H1 (cell line): Measurements from ENCODE around the gene SGCG. TPM values are rescaled to one million over a fixed set of nuclear protein-coding genes. Genes with fewer than 3 reads are reported as not detected.

Source experiments
- CTCF ChIA-PET: fragments of 300-600 bp; sonication (Branson Sonifier 250); formaldehyde crosslinking; loops from one replicate; lab custom pipeline; 2021; ENCODE audit not compliant: partially characterized antibody; lab: Charles Lee
- POLR2A ChIA-PET: fragments of 300-600 bp; sonication (Branson Sonifier 250); formaldehyde crosslinking; loops from one replicate; lab custom pipeline; 2021; ENCODE audit warnings: inconsistent platforms; ENCODE audit not compliant: partially characterized antibody; lab: Charles Lee
- DNase-seq, 2 experiments: peaks; one replicate each; pipeline versions ENCODE4 v3.0.0 to v3.0.0-alpha.2; 2010 to 2022; ENCODE audit warnings: low spot score in 2 of 2, low read depth in 1 of 2, mixed read lengths in 1 of 2
- FAIRE-seq: peaks from 2 replicates; lab custom pipeline; 2011; peaks lifted over from hg19 to GRCh38; lab: Jason Lieb, UNC
- H2AFZ ChIP-seq: 2 replicates; pipeline ENCODE4 v1.8.1; 2012; ENCODE audit warnings: low read length, inconsistent platforms
- H2AK5ac ChIP-seq: 2 replicates; pipeline ENCODE4 v1.6.1; 2013; ENCODE audit warnings: low read depth, low read length
- H2BK120ac ChIP-seq: replicated peaks from 2 replicates; pipeline ENCODE3; 2013; ENCODE audit warnings: low read depth, low read length, inconsistent platforms
- H2BK12ac ChIP-seq: 2 replicates; pipeline ENCODE4 v1.6.1; 2013; ENCODE audit warnings: low read depth, low read length
- H2BK15ac ChIP-seq: 2 replicates; pipeline ENCODE4 v1.6.1; 2013; ENCODE audit warnings: low read length
- H2BK20ac ChIP-seq: 2 replicates; pipeline ENCODE4 v1.6.1; 2013; ENCODE audit warnings: low read length
- H2BK5ac ChIP-seq: 2 replicates; pipeline ENCODE4 v1.6.1; 2013; ENCODE audit warnings: low read depth, low read length
- H3K14ac ChIP-seq: 2 replicates; pipeline ENCODE4 v1.6.1; 2013; ENCODE audit warnings: inconsistent platforms; ENCODE audit not compliant: insufficient read length
- H3K18ac ChIP-seq: 2 replicates; pipeline ENCODE4 v1.6.1; 2013; ENCODE audit warnings: low read length; ENCODE audit errors: extremely low read depth
- H3K23ac ChIP-seq: 2 replicates; pipeline ENCODE4 v1.6.1; 2013; ENCODE audit warnings: inconsistent platforms; ENCODE audit not compliant: insufficient read length
- H3K23me2 ChIP-seq: 2 replicates; pipeline ENCODE4 v1.6.1; 2013; ENCODE audit warnings: low read depth, low read length
- H3K27ac ChIP-seq: 2 replicates; pipeline ENCODE4 v1.6.1; 2011; ENCODE audit warnings: low read depth, low read length, inconsistent platforms
- H3K27me3 ChIP-seq, 4 experiments: replicated peaks in 1 of 4; 1 replicate in 1 of 4; 2 replicates in 3 of 4; pipeline versions ENCODE4 v1.6.1 to v1.8.1; 2011 to 2013; ENCODE audit warnings: low read length in 3 of 4, mild to moderate bottlenecking in 3 of 4, inconsistent platforms in 2 of 4, mixed read lengths in 2 of 4, moderate library complexity in 1 of 4; ENCODE audit not compliant: control insufficient read depth in 3 of 4, insufficient read depth in 3 of 4; ENCODE audit errors: extremely low read depth in 1 of 4
- H3K36me3 ChIP-seq, 4 experiments: 2 replicates each; pipeline versions ENCODE4 v1.6.1 to v1.8.1; 2011 to 2013; ENCODE audit warnings: mild to moderate bottlenecking in 4 of 4, low read length in 3 of 4, moderate library complexity in 2 of 4, control low read depth in 1 of 4, inconsistent platforms in 1 of 4; ENCODE audit not compliant: insufficient read depth in 4 of 4, control insufficient read depth in 2 of 4
- H3K4ac ChIP-seq: replicated peaks from 2 replicates; pipeline ENCODE3; 2013; ENCODE audit warnings: low read length, low read depth, mixed read lengths, inconsistent platforms; ENCODE audit not compliant: insufficient read length
- H3K4me1 ChIP-seq, 4 experiments: replicated peaks in 1 of 4; 1 replicate in 1 of 4; 2 replicates in 3 of 4; pipeline versions ENCODE4 v1.6.1 to v1.8.1; 2011 to 2013; ENCODE audit warnings: low read length in 3 of 4, inconsistent platforms in 2 of 4, mixed read lengths in 1 of 4; ENCODE audit not compliant: insufficient read depth in 4 of 4, control insufficient read depth in 3 of 4
- H3K4me2 ChIP-seq, 2 experiments: 2 replicates each; pipeline versions ENCODE4 v1.6.1 to v1.8.1; 2011 to 2013; ENCODE audit warnings: low read depth in 2 of 2, low read length in 2 of 2, control low read depth in 1 of 2, inconsistent platforms in 1 of 2, mild to moderate bottlenecking in 1 of 2; ENCODE audit not compliant: insufficient read depth in 1 of 2
- H3K4me3 ChIP-seq, 4 experiments: fragments of 200-600, 300-600 bp in 1 of 4; sonication (generic), shearing (Covaris generic), sonication (Bioruptor Twin) in 1 of 4; 2 replicates each; pipeline versions ENCODE4 v1.5.1 to v1.8.1; 2011 to 2016; ENCODE audit warnings: low read length in 4 of 4, low read depth in 3 of 4, control low read depth in 2 of 4, inconsistent platforms in 2 of 4, mild to moderate bottlenecking in 2 of 4, mixed read lengths in 1 of 4, moderate library complexity in 1 of 4; ENCODE audit not compliant: insufficient read depth in 2 of 4; ENCODE audit errors: extremely low read depth in 1 of 4
- H3K56ac ChIP-seq: replicated peaks from 2 replicates; pipeline ENCODE3; 2013; ENCODE audit warnings: low read depth, mild to moderate bottlenecking, mixed read lengths, low read length, inconsistent platforms; ENCODE audit not compliant: insufficient read length
- H3K79me1 ChIP-seq: 2 replicates; pipeline ENCODE4 v1.6.1; 2013; ENCODE audit warnings: low read depth, low read length, control low read depth
- H3K79me2 ChIP-seq, 2 experiments: 2 replicates each; pipeline versions ENCODE4 v1.6.1 to v1.8.1; 2012 to 2013; ENCODE audit warnings: low read length in 2 of 2, mild to moderate bottlenecking in 2 of 2, inconsistent platforms in 1 of 2; ENCODE audit not compliant: insufficient read depth in 2 of 2, control insufficient read depth in 1 of 2
- H3K9ac ChIP-seq, 4 experiments: replicated peaks in 1 of 4; 1 replicate in 1 of 4; 2 replicates in 3 of 4; pipeline versions ENCODE4 v1.6.1 to v1.8.1; 2011 to 2013; ENCODE audit warnings: low read depth in 3 of 4, low read length in 3 of 4, control low read depth in 2 of 4, mild to moderate bottlenecking in 2 of 4, moderate library complexity in 2 of 4, inconsistent platforms in 1 of 4; ENCODE audit errors: extremely low read depth in 1 of 4
- H3K9me3 ChIP-seq, 2 experiments: 2 replicates each; pipeline versions ENCODE4 v1.6.1 to v1.8.1; 2012 to 2013; ENCODE audit warnings: mild to moderate bottlenecking in 2 of 2, moderate library complexity in 2 of 2, control low read depth in 1 of 2, inconsistent platforms in 1 of 2, low read depth in 1 of 2, low read length in 1 of 2, mixed read lengths in 1 of 2; ENCODE audit not compliant: insufficient read depth in 2 of 2
- H4K20me1 ChIP-seq, 2 experiments: replicated peaks in 1 of 2; 2 replicates each; pipeline versions ENCODE3 to v1.8.1; 2011 to 2013; ENCODE audit warnings: inconsistent platforms in 2 of 2, low read length in 2 of 2, mild to moderate bottlenecking in 1 of 2; ENCODE audit not compliant: insufficient read depth in 2 of 2, control insufficient read depth in 1 of 2
- H4K5ac ChIP-seq: 2 replicates; pipeline ENCODE4 v1.6.1; 2013; ENCODE audit warnings: low read length, low read depth, mixed read lengths, inconsistent platforms; ENCODE audit not compliant: insufficient read length
- H4K8ac ChIP-seq: 2 replicates; pipeline ENCODE4 v1.8.0; 2013; ENCODE audit warnings: mild to moderate bottlenecking, moderate library complexity, low read length, inconsistent platforms; ENCODE audit not compliant: insufficient read depth; ENCODE audit errors: extremely low read depth
- H4K91ac ChIP-seq: replicated peaks from 2 replicates; pipeline ENCODE3; 2013; ENCODE audit warnings: low read length, mixed read lengths, inconsistent platforms; ENCODE audit not compliant: insufficient read length
- BCL11A ChIP-seq, 2 experiments: IDR thresholded peaks; one replicate each; pipeline ENCODE4 v1.6.1; 2011; ENCODE audit warnings: low read depth in 2 of 2, low read length in 2 of 2, mild to moderate bottlenecking in 2 of 2
- EZH2 ChIP-seq: fragments of 200-600 bp; sonication (generic); IDR thresholded peaks from 2 replicates; pipeline ENCODE4 v1.7.1; 2012; ENCODE audit warnings: low read depth, mild to moderate bottlenecking, moderate library complexity, low read length, inconsistent platforms; ENCODE audit not compliant: severe bottlenecking
- HDAC2 ChIP-seq, 2 experiments: fragments of 300-600 bp in 1 of 2; sonication (generic) in 1 of 2; IDR thresholded peaks; 2 replicates each; pipeline ENCODE4 v1.6.1; 2011 to 2012; ENCODE audit warnings: low read depth in 2 of 2, low read length in 2 of 2, mild to moderate bottlenecking in 2 of 2, moderate library complexity in 2 of 2, borderline replicate concordance in 1 of 2, inconsistent platforms in 1 of 2
- KDM5A ChIP-seq: fragments of 200-600 bp; IDR thresholded peaks from 2 replicates; pipeline ENCODE4 v1.7.1; 2012; ENCODE audit warnings: mild to moderate bottlenecking, low read length, inconsistent platforms, mixed read lengths
- NANOG ChIP-seq: IDR thresholded peaks from 2 replicates; pipeline ENCODE4 v1.6.1; 2011; ENCODE audit warnings: low read length, low read depth, mild to moderate bottlenecking, inconsistent platforms; ENCODE audit not compliant: insufficient read depth, poor library complexity, severe bottlenecking
- POU5F1 ChIP-seq: IDR thresholded peaks from 2 replicates; pipeline ENCODE4 v1.6.1; 2011; ENCODE audit warnings: low read depth, mild to moderate bottlenecking, low read length, moderate library complexity
- RAD21 ChIP-seq, 2 experiments: IDR thresholded peaks in 1 of 2; conservative IDR thresholded peaks in 1 of 2; 2 replicates each; pipeline ENCODE4 v1.6.1; 2011; ENCODE audit warnings: low read depth in 2 of 2, low read length in 2 of 2, improper control_type of control experiment in 1 of 2, inconsistent platforms in 1 of 2, mild to moderate bottlenecking in 1 of 2, moderate library complexity in 1 of 2
- SIN3A ChIP-seq, 2 experiments: IDR thresholded peaks in 1 of 2; conservative IDR thresholded peaks in 1 of 2; 2 replicates each; pipeline ENCODE4 v1.6.1; 2011 to 2012; ENCODE audit warnings: low read length in 2 of 2, improper control_type of control experiment in 1 of 2, low read depth in 1 of 2, mild to moderate bottlenecking in 1 of 2
- TBP ChIP-seq: IDR thresholded peaks from 2 replicates; pipeline ENCODE4 v1.6.1; 2011; ENCODE audit warnings: low read depth, low read length, improper control_type of control experiment
- WGBS, 2 experiments: shearing (Covaris generic) in 1 of 2; methylation state at CpG; one replicate each; pipeline versions ENCODE4 v1.1.6 to v1.1.7; 2013 to 2015; ENCODE audit warnings: low lambda C conversion rate in 2 of 2, mixed read lengths in 2 of 2, inconsistent platforms in 1 of 2, low coverage in 1 of 2, missing lambda C conversion rate in 1 of 2; ENCODE audit not compliant: insufficient replicate concordance in 2 of 2, insufficient coverage in 1 of 2, insufficient read length in 1 of 2; ENCODE audit errors: extremely low coverage in 1 of 2, missing lambda C conversion rate in 1 of 2; 5-methylcytosine and 5-hydroxymethylcytosine counted together
- polyA plus RNA-seq, 7 experiments: library from polyadenylated mRNA; depleted of rRNA in 3 of 7; stranded (reverse) in 5 of 7; unstranded in 2 of 7; fragments of >200 nt in 5 of 7; fragments of 200-250 nt in 2 of 7; gene quantifications; 1 replicate in 5 of 7; 2 replicates in 1 of 7; 4 replicates in 1 of 7; pipeline versions ENCODE4 v1.2.1 to v1.2.3, GENCODE V29; 2011 to 2013; ENCODE audit warnings: missing spikeins in 2 of 7, mixed read lengths in 2 of 7
- total RNA-seq: library from RNA; stranded (reverse); fragmentation: NEBNext Ultra II Directional; extraction: Animal tissue kit (Norgen Biotek cat#: 25700); gene quantifications from 2 replicates; pipeline ENCODE4 v1.2.1, GENCODE V29; 2021
- TF ChIP-seq, protein P1 (sequence below): IDR thresholded peaks from 2 replicates; pipeline ENCODE4 v1.6.1; 2011; ENCODE audit warnings: low read length, improper control_type of control experiment

Gene SGCG
- total and polyA plus RNA-seq, 2 of the 8 experiments (the other 6 are each of a cell fraction or from before 2014, with no cell fraction given): 0.05 TPM; not detected in 1

DNA sequence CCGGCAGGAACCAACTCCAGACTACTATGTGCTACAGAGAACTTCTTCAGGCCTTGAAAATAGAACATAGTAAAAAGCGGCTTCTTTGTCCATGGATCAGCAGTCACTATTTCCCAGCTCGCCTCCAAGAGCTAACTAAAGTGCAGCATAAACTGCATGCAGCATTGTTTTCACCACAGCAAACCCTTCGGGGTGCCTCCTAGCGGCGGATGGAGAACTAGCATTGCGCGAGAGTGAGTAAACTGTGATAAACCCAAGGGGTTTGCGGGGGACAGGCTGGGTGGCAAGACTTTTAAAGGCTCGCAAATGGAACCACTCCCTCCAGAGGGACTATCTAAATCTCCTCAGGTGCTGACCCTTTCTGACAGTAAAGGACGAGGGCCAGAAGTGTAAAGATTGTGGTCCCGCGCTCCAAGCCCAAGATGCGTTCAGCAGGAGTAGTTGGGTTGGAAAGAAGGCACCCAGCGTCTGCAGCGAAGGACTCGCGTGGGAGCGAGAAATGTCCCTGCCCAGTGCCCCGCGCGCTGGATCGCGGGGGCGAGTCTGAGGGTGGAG, 21.5 kb upstream of the SGCG start:
- Histone ChIP-seq H3K4me3 (peak overlapping the region; percentile 59 to 93 (median 76)), H2BK20ac (no peak overlapping the region), H3K4me1 (no peaks in the 10 kb centered on the region), H4K8ac (no peak overlapping the region), H3K23me2 (peaks cover 14% of the 10 kb centered on the region), H4K20me1 (no peaks in the 10 kb centered on the region), H3K27ac (no peak overlapping the region), H3K23ac (no peak overlapping the region), H4K5ac (no peak overlapping the region), H3K36me3 (no peaks in the 10 kb centered on the region), H3K18ac (peak overlapping the region; percentile 24; the same call in 1 of the 2 replicates), H2AFZ (peak overlapping the region; percentile 96), H3K27me3 (peaks cover 3 to 17% (median 9%) of the 10 kb centered on the region in 4 experiments), H2BK120ac (no peak overlapping the region), H3K79me2 (no peaks in the 10 kb centered on the region), H2BK12ac (0 out of 2 replicates have a peak overlapping the region, but pooled peaks have one; percentile 62), H3K9ac (no peak overlapping the region; a peak in 1 of 7 replicates), H2AK5ac (no peak overlapping the region), H4K91ac (no peak overlapping the region), H3K56ac (no peak overlapping the region), H2BK15ac (no peak overlapping the region), H3K9me3 (no peaks in the 10 kb centered on the region), H3K4me2 (peak overlapping the region; percentile 61 to 85), H3K4ac (no peak overlapping the region), H3K79me1 (no peaks in the 10 kb centered on the region), H2BK5ac (no peak overlapping the region), H3K14ac (no peak overlapping the region)
- CTCF ChIA-PET: interaction anchor here (0.6 to 1.5 kb wide), 7 partner anchors 10 to 379 kb away, joined by 3 to 5 read pairs (median 4); no protein-coding TSS in a partner anchor
- FAIRE-seq (peak; percentile 82), DNase-seq (peak in 1 of 2 experiments; percentile 85)
- WGBS, 2 experiments: 4% methylated on average over 24 of the region's 25 CpGs; no CpG with 5 or more reads in 1 of the 2 experiments
- POLR2A ChIA-PET: no interaction called here
- TF ChIP-seq KDM5A: no peak
- TF ChIP-seq SIN3A (conservative IDR thresholded peaks at IDR 0.05 in 1 of 2, IDR thresholded peaks at IDR 0.05 in 1 of 2; ENCODE audit: low read depth in 1 of 2, low read length in 2 of 2): 0 out of 4 replicates have a peak, but pooled peaks of 1 of the 2 experiments have one; percentile 21
- TF ChIP-seq BCL11A (IDR thresholded peaks at IDR 0.05; ENCODE audit: low read depth in 2 of 2, low read length in 2 of 2): no peak
- TF ChIP-seq, protein P1, sequence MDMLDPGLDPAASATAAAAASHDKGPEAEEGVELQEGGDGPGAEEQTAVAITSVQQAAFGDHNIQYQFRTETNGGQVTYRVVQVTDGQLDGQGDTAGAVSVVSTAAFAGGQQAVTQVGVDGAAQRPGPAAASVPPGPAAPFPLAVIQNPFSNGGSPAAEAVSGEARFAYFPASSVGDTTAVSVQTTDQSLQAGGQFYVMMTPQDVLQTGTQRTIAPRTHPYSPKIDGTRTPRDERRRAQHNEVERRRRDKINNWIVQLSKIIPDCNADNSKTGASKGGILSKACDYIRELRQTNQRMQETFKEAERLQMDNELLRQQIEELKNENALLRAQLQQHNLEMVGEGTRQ: no peak
- peak; percentile 56 to 67 for TF ChIP-seq RAD21 (IDR thresholded peaks at IDR 0.05 in 1 of 2, conservative IDR thresholded peaks at IDR 0.05 in 1 of 2; ENCODE audit: low read depth in 2 of 2, low read length in 2 of 2)
- peak; percentile 12 to 46; a peak in 1 of 4 replicates for TF ChIP-seq HDAC2 (IDR thresholded peaks at IDR 0.05; ENCODE audit: borderline replicate concordance in 1 of 2, low read depth in 2 of 2, low read length in 2 of 2)
- peak; percentile 20 for TF ChIP-seq EZH2
- TF ChIP-seq TBP: no peak
- no peak for TF ChIP-seq POU5F1
- TF ChIP-seq NANOG: no peak
